HEK293 (cell line): ENCODE results near the gene RTL1.

Source experiments
- CTCF ChIA-PET: fragments of 350-600 bp; formaldehyde crosslinking; extraction: SDS; loops from one replicate; lab custom pipeline; 2021; ENCODE audit warnings: antibody characterized with exemption; lab: Yijun Ruan, JAX
- POLR2A ChIA-PET: fragments of 300-600 bp; formaldehyde crosslinking; extraction: SDS; loops from one replicate; lab custom pipeline; 2020; ENCODE audit warnings: antibody characterized with exemption, inconsistent platforms; lab: Yijun Ruan, JAX
- H3K27ac ChIP-seq: fragments of 200-500 bp; sonication (Bioruptor generic); 2 replicates; pipeline ENCODE4 v1.5.1; 2014; ENCODE audit warnings: low read depth, low read length, control low read depth, inconsistent platforms; ENCODE audit errors: extremely low read depth
- H3K36me3 ChIP-seq, 2 experiments: fragments of 200-500 bp in 1 of 2; sonication (Bioruptor generic) in 1 of 2; 1 replicate in 1 of 2; 2 replicates in 1 of 2; pipeline ENCODE4 v1.5.1; 2014 to 2017; ENCODE audit warnings: inconsistent platforms in 2 of 2, low read length in 2 of 2; ENCODE audit not compliant: control insufficient read depth in 2 of 2, insufficient read depth in 1 of 2
- H3K4me1 ChIP-seq: fragments of 200-500 bp; sonication (Bioruptor generic); 2 replicates; pipeline ENCODE4 v1.5.1; 2014; ENCODE audit warnings: mild to moderate bottlenecking, low read length, inconsistent platforms; ENCODE audit not compliant: control insufficient read depth, insufficient read depth
- H3K4me3 ChIP-seq: 2 replicates; pipeline ENCODE4 v1.5.1; 2011; ENCODE audit warnings: low read depth, mild to moderate bottlenecking, control low read depth, low read length, moderate library complexity
- H3K9me3 ChIP-seq: fragments of 200-500 bp; sonication (Bioruptor generic); 2 replicates; pipeline ENCODE4 v1.5.1; 2014; ENCODE audit warnings: low read depth, low read length, inconsistent platforms; ENCODE audit not compliant: control insufficient read depth, insufficient read depth
- GLI2 ChIP-seq: fragments of 450-650 bp; formaldehyde crosslinking; IDR thresholded peaks from 2 replicates; pipeline ENCODE4; 2017; ENCODE audit warnings: missing biosample characterization, missing genetic modification characterization, low read depth, borderline replicate concordance
- GLI4 ChIP-seq: fragments of 450-650 bp; formaldehyde crosslinking; IDR thresholded peaks from 2 replicates; pipeline ENCODE4 v1.5.1; 2016; ENCODE audit warnings: missing biosample characterization, missing genetic modification characterization
- GLIS2 ChIP-seq: fragments of 450-650 bp; formaldehyde crosslinking; IDR thresholded peaks from 2 replicates; pipeline ENCODE4 v1.5.1; 2016; ENCODE audit warnings: missing biosample characterization, missing genetic modification characterization
- HIC1 ChIP-seq: fragments of 450-650 bp; formaldehyde crosslinking; IDR thresholded peaks from 2 replicates; pipeline ENCODE4 v1.5.1; 2016; ENCODE audit warnings: missing biosample characterization, missing genetic modification characterization
- HOXA7 ChIP-seq: sonication (generic); formaldehyde crosslinking; IDR thresholded peaks from 2 replicates; pipeline ENCODE4 v1.8.1; 2022; ENCODE audit warnings: missing genetic modification reagents, borderline replicate concordance
- MYNN ChIP-seq: fragments of 450-650 bp; formaldehyde crosslinking; IDR thresholded peaks from 2 replicates; pipeline ENCODE4 v1.5.1; 2016; ENCODE audit warnings: missing biosample characterization, missing genetic modification characterization, borderline replicate concordance
- RBAK ChIP-seq: fragments of 450-650 bp; formaldehyde crosslinking; IDR thresholded peaks from 2 replicates; pipeline ENCODE4 v1.5.1; 2016; ENCODE audit warnings: missing biosample characterization, missing genetic modification characterization
- REPIN1 ChIP-seq: fragments of 450-650 bp; formaldehyde crosslinking; IDR thresholded peaks from 2 replicates; pipeline ENCODE4 v1.5.1; 2017; ENCODE audit warnings: missing biosample characterization, missing genetic modification characterization, low read depth
- ZBTB26 ChIP-seq: fragments of 450-650 bp; formaldehyde crosslinking; optimal IDR thresholded peaks from 2 replicates; pipeline ENCODE3; 2016; ENCODE audit warnings: missing biosample characterization, mild to moderate bottlenecking, missing genetic modification characterization
- ZBTB44 ChIP-seq: fragments of 450-650 bp; IDR thresholded peaks from 2 replicates; pipeline ENCODE4 v1.5.1; 2018; ENCODE audit warnings: missing biosample characterization, mild to moderate bottlenecking, missing genetic modification characterization
- ZNF10 ChIP-seq: fragments of 450-650 bp; formaldehyde crosslinking; IDR thresholded peaks from 2 replicates; pipeline ENCODE4 v1.5.1; 2017; ENCODE audit warnings: missing biosample characterization, missing genetic modification characterization
- ZNF16 ChIP-seq: fragments of 450-650 bp; formaldehyde crosslinking; IDR thresholded peaks from 2 replicates; pipeline ENCODE4 v1.5.1; 2016; ENCODE audit warnings: low read depth, missing biosample characterization, missing genetic modification characterization
- ZNF18 ChIP-seq: fragments of 450-650 bp; formaldehyde crosslinking; IDR thresholded peaks from 2 replicates; pipeline ENCODE4 v1.5.1; 2016; ENCODE audit warnings: missing biosample characterization, missing genetic modification characterization
- ZNF184 ChIP-seq: fragments of 450-650 bp; IDR thresholded peaks from 2 replicates; pipeline ENCODE4 v1.5.1; 2018; ENCODE audit warnings: missing biosample characterization, mild to moderate bottlenecking, missing genetic modification characterization
- ZNF2 ChIP-seq: fragments of 450-650 bp; formaldehyde crosslinking; IDR thresholded peaks from 2 replicates; pipeline ENCODE4 v1.5.1; 2016; ENCODE audit warnings: missing biosample characterization, missing genetic modification characterization
- ZNF214 ChIP-seq: fragments of 450-650 bp; formaldehyde crosslinking; IDR thresholded peaks from 2 replicates; pipeline ENCODE4 v1.5.1; 2017; ENCODE audit warnings: missing biosample characterization, mild to moderate bottlenecking, missing genetic modification characterization, borderline replicate concordance
- ZNF292 ChIP-seq: fragments of 450-650 bp; formaldehyde crosslinking; IDR thresholded peaks from 2 replicates; pipeline ENCODE4 v1.5.1; 2016; ENCODE audit warnings: low read depth, missing biosample characterization, missing genetic modification characterization, borderline replicate concordance
- ZNF324 ChIP-seq: fragments of 450-650 bp; formaldehyde crosslinking; IDR thresholded peaks from 2 replicates; pipeline ENCODE4 v1.5.1; 2016; ENCODE audit warnings: missing biosample characterization, missing genetic modification characterization
- ZNF354C ChIP-seq: fragments of 450-650 bp; formaldehyde crosslinking; IDR thresholded peaks from 2 replicates; pipeline ENCODE4 v1.5.1; 2016; ENCODE audit warnings: missing biosample characterization, missing genetic modification characterization, low read depth, borderline replicate concordance
- ZNF521 ChIP-seq: fragments of 450-650 bp; formaldehyde crosslinking; IDR thresholded peaks from 2 replicates; pipeline ENCODE4 v1.5.1; 2017; ENCODE audit warnings: missing biosample characterization, mild to moderate bottlenecking, missing genetic modification characterization
- ZNF561 ChIP-seq: fragments of 450-650 bp; IDR thresholded peaks from 2 replicates; pipeline ENCODE4 v1.5.1; 2018; ENCODE audit warnings: missing biosample characterization, missing genetic modification characterization, borderline replicate concordance
- ZNF580 ChIP-seq: fragments of 450-650 bp; formaldehyde crosslinking; IDR thresholded peaks from 2 replicates; pipeline ENCODE4 v1.5.1; 2016; ENCODE audit warnings: missing biosample characterization, missing genetic modification characterization
- ZNF677 ChIP-seq: fragments of 450-650 bp; IDR thresholded peaks from 2 replicates; pipeline ENCODE4 v1.5.0; 2018; ENCODE audit warnings: missing biosample characterization, mild to moderate bottlenecking, missing genetic modification characterization, moderate library complexity
- ZNF707 ChIP-seq: fragments of 450-650 bp; formaldehyde crosslinking; IDR thresholded peaks from 2 replicates; pipeline ENCODE4 v1.5.1; 2016; ENCODE audit warnings: missing biosample characterization, missing genetic modification characterization
- ZNF747 ChIP-seq: fragments of 450-650 bp; formaldehyde crosslinking; IDR thresholded peaks from 2 replicates; pipeline ENCODE4 v1.5.1; 2016; ENCODE audit warnings: missing biosample characterization, missing genetic modification characterization
- ZNF791 ChIP-seq: fragments of 450-650 bp; formaldehyde crosslinking; IDR thresholded peaks from 2 replicates; pipeline ENCODE4 v1.5.1; 2016; ENCODE audit warnings: missing biosample characterization, missing genetic modification characterization
- TF ChIP-seq, protein P1 (sequence below): fragments of 450-650 bp; formaldehyde crosslinking; IDR thresholded peaks from 2 replicates; pipeline ENCODE4 v1.5.1; 2016; ENCODE audit warnings: missing biosample characterization, missing genetic modification characterization

Gene RTL1

GRCh38 chr14:100890061-100890850, 13.3 kb downstream of the RTL1 start:
- CTCF ChIA-PET: interaction anchor here (0.6 to 0.7 kb wide), 2 partner anchors 226 to 737 kb away, joined by 3 read pairs; no protein-coding TSS in a partner anchor
- Histone ChIP-seq H3K36me3 (no peaks in the 10 kb centered on the region), H3K4me1 (peaks cover 16% of the 10 kb centered on the region), H3K27ac (no peak overlapping the region)
- POLR2A ChIA-PET: no interaction called here
- TF ChIP-seq ZNF580 (no peak), ZNF292 (tag by site-specific recombination) (no peak), ZNF747 (no peak), ZBTB26 (no peak), ZNF324 (tag by site-specific recombination) (no peak), ZNF707 (tag by site-specific recombination) (no peak), ZNF354C (tag by site-specific recombination) (no peak), ZNF561 (tag by site-specific recombination) (no peak), HOXA7 (no peak), HIC1 (no peak), ZNF18 (tag by site-specific recombination) (no peak), RBAK (tag by site-specific recombination) (no peak), GLIS2 (tag by site-specific recombination) (no peak), GLI2 (no peak), ZNF521 (no peak), ZNF677 (no peak), ZNF184 (tag by site-specific recombination) (no peak), REPIN1 (tag by site-specific recombination) (no peak), MYNN (no peak)
- TF ChIP-seq, protein P1, sequence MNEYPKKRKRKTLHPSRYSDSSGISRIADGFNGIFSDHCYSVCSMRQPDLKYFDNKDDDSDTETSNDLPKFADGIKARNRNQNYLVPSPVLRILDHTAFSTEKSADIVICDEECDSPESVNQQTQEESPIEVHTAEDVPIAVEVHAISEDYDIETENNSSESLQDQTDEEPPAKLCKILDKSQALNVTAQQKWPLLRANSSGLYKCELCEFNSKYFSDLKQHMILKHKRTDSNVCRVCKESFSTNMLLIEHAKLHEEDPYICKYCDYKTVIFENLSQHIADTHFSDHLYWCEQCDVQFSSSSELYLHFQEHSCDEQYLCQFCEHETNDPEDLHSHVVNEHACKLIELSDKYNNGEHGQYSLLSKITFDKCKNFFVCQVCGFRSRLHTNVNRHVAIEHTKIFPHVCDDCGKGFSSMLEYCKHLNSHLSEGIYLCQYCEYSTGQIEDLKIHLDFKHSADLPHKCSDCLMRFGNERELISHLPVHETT: no peak
- TF ChIP-seq, all 188 proteins: peak for 0
- no peak overlapping the region for H3K4me3 ChIP-seq
- H3K9me3 ChIP-seq: no peaks in the 10 kb centered on the region

- Histone ChIP-seq H3K36me3 (no peaks in the 10 kb centered on the region), H3K27ac (no peak overlapping the region), H3K9me3 (no peaks in the 10 kb centered on the region), H3K4me1 (peaks cover 16% of the 10 kb centered on the region), H3K4me3 (no peak overlapping the region)
- ChIA-PET POLR2A (no interaction called here), CTCF (no interaction called here)
- TF ChIP-seq ZBTB44 (tag by site-specific recombination) (no peak), ZNF2 (tag by site-specific recombination) (no peak), ZNF214 (tag by site-specific recombination) (no peak), ZBTB26 (no peak), ZNF16 (tag by site-specific recombination) (no peak), GLIS2 (tag by site-specific recombination) (no peak), ZNF10 (tag by site-specific recombination) (no peak), ZNF677 (no peak), GLI4 (tag by site-specific recombination) (no peak), ZNF791 (tag by site-specific recombination) (no peak)
These were observed 13.9 kb downstream of the RTL1 start for GRCh38 chr14:100889641-100890040.
